Ovary (tissue), 9 donors: ENCODE measurements around the gene MOBP. TPM values are rescaled to one million over a fixed set of nuclear protein-coding genes. Genes with fewer than 3 reads are reported as not detected.
"Not testable (repeated sequence)": the region's sequence is repeated elsewhere in the genome, so short reads cannot be mapped to it uniquely, and the experiment has no call there.

Experiments
- DNase-seq, 5 donors: peaks; one replicate each; pipeline ENCODE4 v3.0.0-alpha.2; 2019 to 2020
- H3K27ac ChIP-seq, 2 donors: fragments of 200-600 bp; one replicate each; pipeline versions ENCODE4 v1.5.1 to v1.8.0; 2019 to 2022
- H3K27me3 ChIP-seq: fragments of 200-600 bp; one replicate; pipeline ENCODE4 v1.8.0; 2022
- H3K36me3 ChIP-seq: fragments of 200-600 bp; sonication (generic); one replicate; pipeline ENCODE4 v1.5.1; 2019
- H3K4me1 ChIP-seq: one replicate; pipeline ENCODE4 v1.8.1; 2013; ENCODE audit warnings: mild to moderate bottlenecking, moderate library complexity; ENCODE audit not compliant: insufficient read depth
- H3K4me3 ChIP-seq: fragments of 200-600 bp; sonication (generic); one replicate; pipeline ENCODE4 v1.5.1; 2017
- H3K9me3 ChIP-seq, 2 donors: fragments of 200-600 bp in 1 of 2; sonication (generic) in 1 of 2; one replicate each; pipeline versions ENCODE4 v1.5.1 to v1.8.1; 2013 to 2019; ENCODE audit warnings: mild to moderate bottlenecking in 1 of 2, moderate library complexity in 1 of 2
- CTCF ChIP-seq, 3 donors: fragments of 450-650 bp in 2 of 3; fragments of 200-600 bp in 1 of 3; IDR thresholded peaks; one replicate each; pipeline versions ENCODE4 v1.5.1 to v1.8.0; 2016 to 2022; ENCODE audit warnings: antibody characterized with exemption in 3 of 3, mild to moderate bottlenecking in 1 of 3
- EP300 ChIP-seq: sonication (generic); formaldehyde crosslinking; IDR thresholded peaks from one replicate; pipeline ENCODE4 v1.6.1; 2017; ENCODE audit warnings: antibody characterized with exemption
- POLR2A ChIP-seq: fragments of 450-650 bp; IDR thresholded peaks from one replicate; pipeline ENCODE4 v1.6.1; 2017; ENCODE audit warnings: antibody characterized with exemption, mild to moderate bottlenecking, moderate library complexity
- WGBS, 3 donors: extraction: QIAGEN DNeasy Blood & Tissue Kit in 1 of 3; methylation state at CpG; one replicate each; pipeline versions ENCODE4 v1.1.5 to v1.1.7; 2013 to 2017; 5-methylcytosine and 5-hydroxymethylcytosine counted together
- intact Hi-C, 4 donors: fragments of 100-400 bp; cut with DNase I; formaldehyde crosslinking; loops; one replicate each; pipeline versions ENCODE4 v1.11.0 to v1.15.1; 2022 to 2023
- polyA plus RNA-seq, 2 donors: library from polyadenylated mRNA; stranded (reverse); fragments of 200-250 nt in 1 of 2; fragments of 350-450 nt in 1 of 2; fragmentation: Illumina TruSeq in 1 of 2; extraction: RNeasy Lipid Tissue Mini Kit (QIAGEN cat#74804) in 1 of 2; gene quantifications; one replicate each; pipeline ENCODE4 v1.2.3, GENCODE V29; 2013 to 2014
- total RNA-seq, 7 donors: library from RNA; depleted of rRNA in 2 of 7; stranded (reverse); fragments of >200 nt in 2 of 7; fragmentation: NEBNext Ultra II Directional in 3 of 7; extraction: Animal tissue kit (Norgen Biotek cat#: 25700) in 3 of 7; gene quantifications; one replicate each; pipeline versions ENCODE4 v1.1.0 to v1.2.4, GENCODE V29; 2016 to 2023
- donor health status: DM: no; HTN: no; CAD: no; lungs with moderate emphysema.
- donor health status: DM: no; HTN: no; CAD: no.
- donor health status: Bipolar disorder and iron deficiency.
- donor health status: DM: yes; HTN: yes; CAD: no.
- donor health status: DM: no; HTN: no; CAD: no.
- donor health status: DM: yes; HTN: yes; CAD: no.

MOBP gene
- total and polyA plus RNA-seq, 9 donors, result 0.07 to 1.0 (median 0.23) TPM; not detected in 1

- H3K4me3 ChIP-seq, result no peak overlapping the region
- no peaks in the 10 kb centered on the region for H3K9me3 ChIP-seq
- H3K27me3 ChIP-seq, result no peaks in the 10 kb centered on the region
- 43 to 53% (median 47%) methylated on average over 3 of the region's 3 CpGs for WGBS, 3 donors
- no peaks in the 10 kb centered on the region for H3K4me1 ChIP-seq
- TF ChIP-seq POLR2A, result no peak
- no peak for TF ChIP-seq EP300
- TF ChIP-seq CTCF (IDR thresholded peaks at IDR 0.05), result no peak
- DNase-seq, result no peak
- intact Hi-C loops, result loop anchor here in 1 of 4 donors (10.0 kb wide), 1 partner anchor 720 kb away; no protein-coding TSS in a partner anchor
- H3K27ac ChIP-seq, result no peak overlapping the region
- H3K36me3 ChIP-seq, result no peaks in the 10 kb centered on the region
These were observed 12.8 kb upstream of the MOBP start for GRCh38 chr3:39454591-39455217.

GRCh38 chr3:39456159-39456558 lies 11.3 kb upstream of the MOBP start:
- WGBS, 3 donors, result 93 to 95% (median 93%) methylated on average over 20 of the region's 20 CpGs
- H3K4me1 ChIP-seq, result no peaks in the 10 kb centered on the region
- no peak overlapping the region for H3K27ac ChIP-seq
- H3K36me3 ChIP-seq, result no peaks in the 10 kb centered on the region
- no peaks in the 10 kb centered on the region for H3K27me3 ChIP-seq
- no peaks in the 10 kb centered on the region for H3K9me3 ChIP-seq
- intact Hi-C loops, result loop anchor here in 1 of 4 donors (10.0 kb wide), 1 partner anchor 719 kb away; no protein-coding TSS in a partner anchor
- no peak for DNase-seq
- no peak overlapping the region for H3K4me3 ChIP-seq
- TF ChIP-seq EP300 (no peak), CTCF (IDR thresholded peaks at IDR 0.05) (no peak), POLR2A (no peak)

- no peak for DNase-seq
- no peak for TF ChIP-seq EP300
- no peak for TF ChIP-seq POLR2A
- TF ChIP-seq CTCF (IDR thresholded peaks at IDR 0.05), result no peak
- H3K36me3 ChIP-seq, result no peaks in the 10 kb centered on the region
- 86 to 91% (median 89%) methylated on average over 9 of the region's 9 CpGs for WGBS, 3 donors
- H3K27me3 ChIP-seq, result no peaks in the 10 kb centered on the region
- H3K9me3 ChIP-seq, result no peaks in the 10 kb centered on the region
- no peak overlapping the region for H3K4me3 ChIP-seq
- intact Hi-C loops, result loop anchor here in 1 of 4 donors (10.0 kb wide), 1 partner anchor 717 kb away; no protein-coding TSS in a partner anchor
- H3K27ac ChIP-seq, result no peak overlapping the region
- H3K4me1 ChIP-seq, result no peaks in the 10 kb centered on the region
These were observed 10.1 kb upstream of the MOBP start for GRCh38 chr3:39457361-39457760.

- WGBS, 3 donors, result 78 to 94% (median 83%) methylated on average over 5 of the region's 5 CpGs
- H3K27me3 ChIP-seq, H3K9me3 ChIP-seq, H3K27ac ChIP-seq, H3K4me3 ChIP-seq, DNase-seq, H3K4me1 ChIP-seq, H3K36me3 ChIP-seq: not testable (repeated sequence)
- intact Hi-C loops, result loop anchor here in 1 of 4 donors (10.0 kb wide), 1 partner anchor 716 kb away; no protein-coding TSS in a partner anchor
These were observed 8.9 kb upstream of the MOBP start for GRCh38 chr3:39458579-39458978.

- 74 to 78% (median 77%) methylated on average over 2 of the region's 2 CpGs for WGBS, 3 donors
- no peaks in the 10 kb centered on the region for H3K36me3 ChIP-seq
- intact Hi-C loops, result no loop called here
These were observed 6.8 kb upstream of the MOBP start for GRCh38 chr3:39460677-39461076.

More at GRCh38 chr3:39460677-39461076, 6.8 kb upstream of the MOBP start:
- Histone ChIP-seq H3K9me3 (no peaks in the 10 kb centered on the region), H3K27me3 (no peaks in the 10 kb centered on the region), H3K4me1 (no peaks in the 10 kb centered on the region), H3K27ac (no peak overlapping the region), H3K4me3 (no peak overlapping the region)
- no peak for DNase-seq
- no peak for TF ChIP-seq POLR2A
